Loucy (cell line): ENCODE data around the gene AKAP13.

ENCODE experiments used
- H2AFZ ChIP-seq: fragments of 200-600 bp; sonication (generic); 2 replicates; pipeline ENCODE4 v1.6.0; 2016; ENCODE audit warnings: antibody characterized with exemption, mild to moderate bottlenecking, low read length, moderate library complexity
- H3F3A ChIP-seq: fragments of 200-600 bp; 2 replicates; pipeline ENCODE4 v1.6.0; 2016; ENCODE audit warnings: antibody characterized with exemption, low read depth, mild to moderate bottlenecking
- H3K27me3 ChIP-seq: fragments of 200-600 bp; sonication (generic); 2 replicates; pipeline ENCODE4 v1.6.1; 2014; ENCODE audit warnings: low read length, mild to moderate bottlenecking; ENCODE audit not compliant: insufficient read depth, poor library complexity, severe bottlenecking
- H3K36me3 ChIP-seq: fragments of 200-600 bp; sonication (generic); 2 replicates; pipeline ENCODE4 v1.6.1; 2016; ENCODE audit warnings: low read length; ENCODE audit not compliant: insufficient read depth
- H3K4me1 ChIP-seq: fragments of 200-600 bp; sonication (generic); 2 replicates; pipeline ENCODE4 v1.5.1; 2014; ENCODE audit warnings: low read length, mild to moderate bottlenecking; ENCODE audit not compliant: insufficient read depth, poor library complexity, severe bottlenecking
- H3K4me2 ChIP-seq: fragments of 200-600 bp; sonication (generic); 2 replicates; pipeline ENCODE4 v1.6.0; 2014; ENCODE audit warnings: antibody characterized with exemption, low read length, low read depth, mild to moderate bottlenecking; ENCODE audit not compliant: poor library complexity, severe bottlenecking
- H3K4me3 ChIP-seq: fragments of 200-600 bp; sonication (generic); 2 replicates; pipeline ENCODE4 v1.5.1; 2014; ENCODE audit warnings: low read length, mild to moderate bottlenecking, mixed read lengths; ENCODE audit not compliant: poor library complexity, severe bottlenecking
- H3K79me2 ChIP-seq: fragments of 200-600 bp; sonication (generic); 2 replicates; pipeline ENCODE4 v1.6.1; 2014; ENCODE audit warnings: low read length; ENCODE audit not compliant: insufficient read depth
- H3K9ac ChIP-seq: fragments of 200-600 bp; sonication (generic); 2 replicates; pipeline ENCODE4 v1.6.0; 2014; ENCODE audit warnings: mild to moderate bottlenecking, low read depth, low read length, moderate library complexity; ENCODE audit not compliant: poor library complexity, severe bottlenecking
- H3K9me2 ChIP-seq: fragments of 200-600 bp; sonication (generic); replicated peaks from 2 replicates; pipeline ENCODE4 v1.6.1; 2016; ENCODE audit warnings: low read depth, low read length, mixed read lengths
- H3K9me3 ChIP-seq: fragments of 200-600 bp; sonication (generic); 2 replicates; pipeline ENCODE4 v1.6.1; 2014; ENCODE audit warnings: mild to moderate bottlenecking, antibody characterized with exemption, low read length, low read depth; ENCODE audit not compliant: insufficient read depth
- H4K20me1 ChIP-seq: fragments of 200-600 bp; sonication (generic); 2 replicates; pipeline ENCODE4 v1.6.0; 2014; ENCODE audit warnings: antibody characterized with exemption, low read length, mild to moderate bottlenecking; ENCODE audit not compliant: insufficient read depth, poor library complexity, severe bottlenecking
- CTCF ChIP-seq: fragments of 200-600 bp; sonication (generic); conservative IDR thresholded peaks from 2 replicates; pipeline ENCODE4 v1.5.1; 2014; ENCODE audit warnings: mild to moderate bottlenecking, antibody characterized with exemption, low read length
- EZH2phosphoT487 ChIP-seq: fragments of 200-600 bp; IDR thresholded peaks from 2 replicates; pipeline ENCODE4 v1.6.1; 2018; ENCODE audit warnings: antibody characterized with exemption, mild to moderate bottlenecking, moderate library complexity, borderline replicate concordance

Gene AKAP13

GRCh38 chr15:85779249-85779648 is 398.8 kb downstream of the AKAP13 start:
- Histone ChIP-seq H3K9me2 (no peaks in the 10 kb centered on the region), H4K20me1 (no peaks in the 10 kb centered on the region), H3K27me3 (no peaks in the 10 kb centered on the region), H3K9ac (no peak overlapping the region), H3K36me3 (no peaks in the 10 kb centered on the region), H3K9me3 (no peaks in the 10 kb centered on the region), H3K79me2 (peaks cover 17% of the 10 kb centered on the region; the same call in 1 of the 2 replicates), H3K4me3 (no peak overlapping the region), H3K4me2 (no peak overlapping the region), H3K4me1 (peaks cover 4% of the 10 kb centered on the region), H2AFZ (no peak overlapping the region), H3F3A (no peaks in the 10 kb centered on the region)
- TF ChIP-seq EZH2phosphoT487 (no peak), CTCF (no peak)

GRCh38 chr15:85780225-85780985 is 400.0 kb downstream of the AKAP13 start:
- H3K9ac ChIP-seq = no peak overlapping the region
- no peaks in the 10 kb centered on the region for H3K27me3 ChIP-seq
- H3K4me2 ChIP-seq = no peak overlapping the region
- peaks cover 10% of the 10 kb centered on the region for H3K4me1 ChIP-seq
- no peaks in the 10 kb centered on the region for H3K36me3 ChIP-seq
- no peaks in the 10 kb centered on the region for H3F3A ChIP-seq
- no peak for TF ChIP-seq CTCF
- TF ChIP-seq EZH2phosphoT487 = no peak
- H2AFZ ChIP-seq = no peak overlapping the region
- no peaks in the 10 kb centered on the region for H3K9me2 ChIP-seq
- H3K9me3 ChIP-seq = no peaks in the 10 kb centered on the region
- no peaks in the 10 kb centered on the region for H4K20me1 ChIP-seq
- no peak overlapping the region for H3K4me3 ChIP-seq
- peaks cover 21% of the 10 kb centered on the region; the same call in 1 of the 2 replicates for H3K79me2 ChIP-seq

GRCh38 chr15:85781099-85781498 is 400.7 kb downstream of the AKAP13 start:
- H2AFZ ChIP-seq = no peak overlapping the region
- TF ChIP-seq CTCF (no peak), EZH2phosphoT487 (no peak)

More at GRCh38 chr15:85781099-85781498, 400.7 kb downstream of the AKAP13 start:
- Histone ChIP-seq H3K4me3 (no peak overlapping the region), H3K9me3 (no peaks in the 10 kb centered on the region), H3K36me3 (no peaks in the 10 kb centered on the region), H3K4me1 (peaks cover 16% of the 10 kb centered on the region), H3K9me2 (no peaks in the 10 kb centered on the region), H3K4me2 (no peak overlapping the region), H3K27me3 (no peaks in the 10 kb centered on the region), H4K20me1 (no peaks in the 10 kb centered on the region), H3K9ac (no peak overlapping the region), H3K79me2 (peaks cover 21% of the 10 kb centered on the region; the same call in 1 of the 2 replicates), H3F3A (no peaks in the 10 kb centered on the region)
